NCI-H146 treated with DMSO at 0.1 percent for 48 hours (cell line): ENCODE results near the gene RNF144A.

ENCODE experiments used
- DNase-seq: peaks from one replicate; lab custom pipeline; 2025; ENCODE audit not compliant: unreplicated experiment; lab: John Stamatoyannopoulos, UW

Gene RNF144A

GRCh38 chr2:6970551-6970950 is 53.3 kb downstream of the RNF144A start:
- no peak for DNase-seq

- DNase-seq: no peak
These were observed 53.8 kb downstream of the RNF144A start for GRCh38 chr2:6970976-6971480.

- no peak for DNase-seq
These were observed 54.3 kb downstream of the RNF144A start for GRCh38 chr2:6971502-6971901.

- DNase-seq: no peak
These were observed 55.0 kb downstream of the RNF144A start for GRCh38 chr2:6972067-6972710.

GRCh38 chr2:6973895-6974545 is 56.8 kb downstream of the RNF144A start:
- DNase-seq: no peak

- no peak for DNase-seq
These were observed 58.8 kb downstream of the RNF144A start for GRCh38 chr2:6975988-6976387.

GRCh38 chr2:6977113-6977741 is 60.0 kb downstream of the RNF144A start:
- DNase-seq: no peak

GRCh38 chr2:6977786-6978185 is 60.6 kb downstream of the RNF144A start:
- DNase-seq: no peak

- DNase-seq: no peak
These were observed 61.8 kb downstream of the RNF144A start for GRCh38 chr2:6978991-6979390.

GRCh38 chr2:6982449-6982848 is 65.2 kb downstream of the RNF144A start:
- no peak for DNase-seq

GRCh38 chr2:6982934-6983589 is 65.8 kb downstream of the RNF144A start:
- DNase-seq: no peak

GRCh38 chr2:6986301-6986911 is 69.2 kb downstream of the RNF144A start:
- peak; percentile 94 for DNase-seq

- DNase-seq: peak; percentile 94
These were observed 69.7 kb downstream of the RNF144A start for GRCh38 chr2:6986912-6987361.

- no peak for DNase-seq
These were observed 73.7 kb downstream of the RNF144A start for GRCh38 chr2:6990871-6991270.

- no peak for DNase-seq
These were observed 75.6 kb downstream of the RNF144A start for GRCh38 chr2:6992794-6993228.

- DNase-seq: no peak
These were observed 76.0 kb downstream of the RNF144A start for GRCh38 chr2:6993229-6993640.

GRCh38 chr2:6993936-6994335 is 76.7 kb downstream of the RNF144A start:
- no peak for DNase-seq

- DNase-seq: no peak
These were observed 77.4 kb downstream of the RNF144A start for GRCh38 chr2:6994536-6995128.

GRCh38 chr2:6995391-6996097 is 78.3 kb downstream of the RNF144A start:
- DNase-seq: no peak
